GM18511 (cell line): Measurements from ENCODE around the gene WDFY4.
"Not testable (repeated sequence)": the region's sequence is repeated elsewhere in the genome, so short reads cannot be mapped to it uniquely, and the experiment has no call there.

ENCODE experiments used
- ATAC-seq: cut with Tn5 transposase; IDR thresholded peaks from one replicate; pipeline ENCODE4 v1.9.1; 2021; ENCODE audit warnings: mild to moderate bottlenecking, moderate library complexity; ENCODE audit not compliant: unreplicated experiment

The WDFY4 gene

GRCh38 chr10:48684792-48685623, at the start of gene WDFY4:
TSS of gene WDFY4 (plus strand) at chr10:48684873. CDS start at chr10:48709733, 24,860 bp downstream.
- ATAC-seq, result peak; percentile 80

- no peak for ATAC-seq
Observed at GRCh38 chr10:48634984-48635557, 49.6 kb upstream of the WDFY4 start.

GRCh38 chr10:48636231-48636630, 48.4 kb upstream of the WDFY4 start:
- no peak for ATAC-seq

GRCh38 chr10:48636901-48637300, 47.8 kb upstream of the WDFY4 start:
- no peak for ATAC-seq

GRCh38 chr10:48638158-48638557, 46.5 kb upstream of the WDFY4 start:
- ATAC-seq, result no peak

- no peak for ATAC-seq
Observed at GRCh38 chr10:48638739-48639527, 45.7 kb upstream of the WDFY4 start.

GRCh38 chr10:48639632-48640031, 45.0 kb upstream of the WDFY4 start:
- ATAC-seq, result no peak

GRCh38 chr10:48640326-48640725, 44.3 kb upstream of the WDFY4 start:
- ATAC-seq, result no peak

GRCh38 chr10:48641099-48641690, 43.5 kb upstream of the WDFY4 start:
- ATAC-seq, result not testable (repeated sequence)

GRCh38 chr10:48645600-48645999, 39.1 kb upstream of the WDFY4 start:
- no peak for ATAC-seq

GRCh38 chr10:48647073-48647472, 37.6 kb upstream of the WDFY4 start:
- ATAC-seq, result not testable (repeated sequence)

- no peak for ATAC-seq
Observed at GRCh38 chr10:48648172-48648942, 36.3 kb upstream of the WDFY4 start.

GRCh38 chr10:48649349-48649944, 35.2 kb upstream of the WDFY4 start:
- no peak for ATAC-seq

- no peak for ATAC-seq
Observed at GRCh38 chr10:48651293-48651692, 33.4 kb upstream of the WDFY4 start.

- no peak for ATAC-seq
Observed at GRCh38 chr10:48651839-48652238, 32.8 kb upstream of the WDFY4 start.

GRCh38 chr10:48652344-48652743, 32.3 kb upstream of the WDFY4 start:
- no peak for ATAC-seq

- ATAC-seq, result no peak
Observed at GRCh38 chr10:48653347-48653746, 31.3 kb upstream of the WDFY4 start.

GRCh38 chr10:48653944-48654698, 30.6 kb upstream of the WDFY4 start:
- ATAC-seq, result no peak
